D721Med (cell line): Measurements from ENCODE around the gene GKAP1.

Source experiments
- DNase-seq: peaks from one replicate; pipeline ENCODE4 v3.0.0; 2011; ENCODE audit warnings: low spot score; ENCODE audit not compliant: insufficient read length
- FAIRE-seq: peaks from 2 replicates; lab custom pipeline; 2011; peaks lifted over from hg19 to GRCh38; lab: Jason Lieb, UNC
- TF ChIP-seq, protein P1 (sequence below): IDR thresholded peaks from 2 replicates; pipeline ENCODE4 v1.5.1; 2012; ENCODE audit warnings: mild to moderate bottlenecking, control low read depth; ENCODE audit not compliant: insufficient read depth; ENCODE audit errors: missing control alignments

Gene GKAP1

DNA sequence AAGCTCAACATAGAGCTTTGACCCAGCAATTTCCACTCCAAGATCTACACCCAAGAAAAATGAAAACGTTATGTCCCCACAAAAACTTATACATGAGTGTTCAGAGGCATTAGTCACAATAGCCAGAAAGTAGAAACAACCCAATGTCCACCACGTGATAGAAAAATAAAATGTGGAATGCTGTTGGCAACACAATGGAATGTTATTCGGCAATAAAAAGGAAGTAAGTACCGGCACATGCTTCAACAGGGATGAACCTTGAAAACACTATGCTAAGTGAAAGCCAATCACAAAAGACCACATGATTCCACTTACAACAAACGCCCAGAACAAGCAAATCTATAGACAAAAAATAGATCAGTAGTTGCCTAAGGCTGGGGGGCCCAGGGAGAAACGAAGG lies 115.8 kb downstream of the GKAP1 start:
- no peak for DNase-seq
- FAIRE-seq = no peak
- TF ChIP-seq, protein P1, sequence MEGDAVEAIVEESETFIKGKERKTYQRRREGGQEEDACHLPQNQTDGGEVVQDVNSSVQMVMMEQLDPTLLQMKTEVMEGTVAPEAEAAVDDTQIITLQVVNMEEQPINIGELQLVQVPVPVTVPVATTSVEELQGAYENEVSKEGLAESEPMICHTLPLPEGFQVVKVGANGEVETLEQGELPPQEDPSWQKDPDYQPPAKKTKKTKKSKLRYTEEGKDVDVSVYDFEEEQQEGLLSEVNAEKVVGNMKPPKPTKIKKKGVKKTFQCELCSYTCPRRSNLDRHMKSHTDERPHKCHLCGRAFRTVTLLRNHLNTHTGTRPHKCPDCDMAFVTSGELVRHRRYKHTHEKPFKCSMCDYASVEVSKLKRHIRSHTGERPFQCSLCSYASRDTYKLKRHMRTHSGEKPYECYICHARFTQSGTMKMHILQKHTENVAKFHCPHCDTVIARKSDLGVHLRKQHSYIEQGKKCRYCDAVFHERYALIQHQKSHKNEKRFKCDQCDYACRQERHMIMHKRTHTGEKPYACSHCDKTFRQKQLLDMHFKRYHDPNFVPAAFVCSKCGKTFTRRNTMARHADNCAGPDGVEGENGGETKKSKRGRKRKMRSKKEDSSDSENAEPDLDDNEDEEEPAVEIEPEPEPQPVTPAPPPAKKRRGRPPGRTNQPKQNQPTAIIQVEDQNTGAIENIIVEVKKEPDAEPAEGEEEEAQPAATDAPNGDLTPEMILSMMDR = no peak

DNA sequence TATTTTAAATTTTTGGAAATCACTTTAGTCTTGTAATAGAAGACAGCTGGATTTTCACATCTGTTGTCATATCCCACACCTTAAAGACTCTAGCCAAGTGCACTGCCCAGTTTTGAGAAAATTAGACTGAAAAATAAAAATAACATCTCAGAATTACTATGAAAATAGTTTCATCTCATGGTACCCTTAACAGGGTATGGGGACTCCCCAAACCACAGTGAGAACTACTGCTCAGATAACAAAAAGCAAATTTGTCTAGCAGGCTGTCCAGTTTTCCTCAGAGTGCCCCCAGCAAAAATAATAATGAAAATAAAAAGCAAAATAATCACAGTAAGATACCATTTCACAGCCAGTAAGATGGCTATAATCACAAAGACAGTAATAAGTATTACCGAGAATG lies 116.3 kb downstream of the GKAP1 start:
- TF ChIP-seq, protein P1 = no peak
- FAIRE-seq (no peak), DNase-seq (no peak)

DNA sequence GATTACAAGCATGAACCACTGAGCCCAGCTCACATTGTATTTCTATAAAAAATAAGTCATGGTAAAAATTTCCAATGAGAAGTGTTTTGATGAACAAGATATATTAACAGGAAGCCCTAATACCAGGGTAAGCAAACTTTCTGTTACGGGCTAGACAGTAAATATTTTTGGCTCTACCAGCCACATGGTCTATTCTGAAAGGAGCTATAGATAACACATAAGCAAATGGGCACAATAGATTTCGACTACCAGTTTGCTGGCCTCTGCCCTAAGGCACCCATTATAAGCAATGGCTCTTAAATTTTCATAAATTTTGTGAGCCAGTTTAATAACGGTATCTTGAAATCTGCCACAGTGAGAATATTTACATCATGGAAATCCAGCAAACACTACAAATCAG lies 118.0 kb downstream of the GKAP1 start:
- DNase-seq = no peak
- no peak for FAIRE-seq
- TF ChIP-seq, protein P1 = no peak

DNA sequence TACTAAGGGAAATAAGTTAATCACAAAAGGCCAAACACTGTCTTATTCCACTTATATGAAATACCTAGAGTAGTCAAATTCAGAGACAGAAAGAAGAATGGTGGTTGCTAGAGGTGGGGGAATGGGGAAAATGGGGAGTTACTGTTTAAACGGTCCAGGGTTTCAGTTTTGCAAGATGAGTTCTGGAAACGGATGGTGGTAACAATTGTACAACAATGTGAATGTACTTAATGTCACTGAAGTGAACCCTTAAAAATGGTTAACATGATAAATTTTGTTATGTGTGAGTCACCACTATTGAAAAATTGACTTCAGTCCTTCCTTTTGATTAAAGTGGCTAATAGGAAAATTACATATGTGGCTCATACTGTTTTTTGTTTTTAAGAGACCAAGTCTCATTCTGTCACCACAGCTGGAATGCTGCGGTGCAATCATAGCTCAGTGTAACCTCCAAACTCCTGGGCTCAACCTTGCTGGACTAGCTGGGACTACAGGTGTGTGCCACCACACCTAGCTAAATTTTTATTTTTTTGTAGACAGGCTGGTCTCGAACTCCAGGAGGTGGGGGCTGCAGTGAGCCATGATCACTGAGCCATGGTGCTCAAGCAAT lies 118.5 kb downstream of the GKAP1 start:
- DNase-seq (no peak), FAIRE-seq (no peak)
- TF ChIP-seq, protein P1 = no peak

DNA sequence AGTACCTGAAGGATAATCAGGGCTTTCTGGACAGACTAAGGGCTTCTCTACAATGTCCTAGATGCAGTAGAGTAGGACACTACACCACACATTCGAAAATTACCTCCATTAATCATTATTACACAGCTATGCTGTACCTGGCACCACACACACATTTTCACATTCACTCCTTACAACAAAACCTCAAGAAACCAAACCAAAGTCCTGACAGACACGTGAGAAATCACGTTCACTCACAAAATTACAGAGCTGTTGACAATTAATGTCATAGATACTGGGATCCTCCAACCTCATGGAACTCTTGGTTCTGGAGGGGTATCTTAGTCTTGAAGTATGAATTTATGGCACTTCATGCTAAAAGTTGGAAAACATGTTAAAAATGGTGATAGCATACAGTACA lies 126.1 kb downstream of the GKAP1 start:
- TF ChIP-seq, protein P1 = no peak
- no peak for DNase-seq
- FAIRE-seq = no peak
